ENCODE results near the gene SLC17A8. TPM values are rescaled to one million over a fixed set of nuclear protein-coding genes. Genes with fewer than 3 reads are reported as not detected.

SLC17A8 gene
- total RNA-seq, 1 experiment from 2014 or later, result not detected

DNA sequence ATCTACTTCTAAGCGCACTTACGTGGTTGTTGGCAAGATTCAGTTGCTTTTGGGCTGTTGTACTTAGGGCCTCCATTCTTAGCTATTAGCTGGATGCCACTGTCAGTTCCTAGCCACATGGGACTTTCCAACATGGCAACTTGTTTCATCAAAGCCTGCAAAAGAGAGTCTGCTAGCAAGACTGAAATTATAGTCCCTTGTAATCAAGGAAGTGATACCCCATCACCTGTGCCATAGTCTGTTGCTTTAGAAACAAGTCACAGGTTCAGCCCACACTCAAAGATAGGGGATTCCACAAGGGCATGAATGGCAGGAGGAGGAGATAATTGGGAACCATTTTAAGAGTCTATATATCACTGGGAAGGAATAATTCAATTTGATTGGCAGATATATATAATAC lies 27.1 kb upstream of the SLC17A8 start:
- Histone ChIP-seq H3K27me3 (ENCODE audit: insufficient read depth, low read length) (no peaks in the 10 kb centered on the region), H3K4me2 (ENCODE audit: insufficient read depth, insufficient read length, low read length) (no peak overlapping the region), H2BK15ac (ENCODE audit: low read depth, low read length) (no peak overlapping the region), H3K9me3 (ENCODE audit: control insufficient read depth, low read depth, low read length) (no peaks in the 10 kb centered on the region), H2BK5ac (ENCODE audit: insufficient read length, low read length) (no peak overlapping the region), H3K9ac (ENCODE audit: extremely low read depth, insufficient read length, low read length) (no peak overlapping the region), H3K79me2 (ENCODE audit: insufficient read depth, low read length) (no peaks in the 10 kb centered on the region), H4K91ac (ENCODE audit: insufficient read length, low read depth, low read length) (no peak overlapping the region), H3T11ph (ENCODE audit: low read length) (no peak overlapping the region), H3K14ac (ENCODE audit: insufficient read depth, low read length) (no peak overlapping the region), H4K8ac (replicated peaks; ENCODE audit: insufficient read length, low read depth, low read length) (no peak overlapping the region), H4K20me1 (ENCODE audit: control insufficient read depth, insufficient read depth, insufficient read length) (no peaks in the 10 kb centered on the region), H3K23me2 (ENCODE audit: insufficient read length, low read depth, low read length, poor library complexity, severe bottlenecking) (no peaks in the 10 kb centered on the region), H2AFZ (ENCODE audit: low read length) (no peak overlapping the region), H2BK12ac (ENCODE audit: insufficient read length, low read depth, low read length) (no peak overlapping the region), H2AK5ac (ENCODE audit: insufficient read length, low read length) (no peak overlapping the region), H3K79me1 (ENCODE audit: insufficient read depth, low read depth, low read length, poor library complexity, severe bottlenecking) (no peaks in the 10 kb centered on the region), H3K18ac (ENCODE audit: insufficient read length, low read depth, low read length) (no peak overlapping the region), H3K27ac (ENCODE audit: insufficient read length, low read depth, low read length) (no peak overlapping the region), H4K5ac (ENCODE audit: insufficient read length, low read depth, low read length) (no peak overlapping the region), H3K4me1 (ENCODE audit: insufficient read depth, low read length) (no peaks in the 10 kb centered on the region), H3K56ac (ENCODE audit: insufficient read length, low read depth, low read length) (no peak overlapping the region), H2BK20ac (ENCODE audit: low read depth, low read length, poor library complexity, severe bottlenecking) (no peak overlapping the region), H3K4ac (ENCODE audit: low read depth, low read length) (no peak overlapping the region), H3K23ac (ENCODE audit: insufficient read length, low read depth, low read length) (no peak overlapping the region), H2BK120ac (ENCODE audit: low read depth, low read length, poor library complexity, severe bottlenecking) (no peak overlapping the region)
- Mint-ChIP-seq H3K27me3 (ENCODE audit: low read depth) (no peaks in the 10 kb centered on the region), H3K4me1 (peaks cover 0 to 6% of the 10 kb centered on the region in 2 experiments; a peak in 2 of 4 replicates), H3K27ac (no peak overlapping the region), H3K36me3 (ENCODE audit: insufficient read depth in 1 of 3, low read depth in 3 of 3) (peaks cover 4 to 32% (median 15%) of the 10 kb centered on the region in 3 experiments; a peak in 6 of 7 replicates), H3K9me3 (no peaks in the 10 kb centered on the region), H3K4me3 (no peak overlapping the region)
- DNase-seq, result no peak
- TF ChIP-seq, protein P1, sequence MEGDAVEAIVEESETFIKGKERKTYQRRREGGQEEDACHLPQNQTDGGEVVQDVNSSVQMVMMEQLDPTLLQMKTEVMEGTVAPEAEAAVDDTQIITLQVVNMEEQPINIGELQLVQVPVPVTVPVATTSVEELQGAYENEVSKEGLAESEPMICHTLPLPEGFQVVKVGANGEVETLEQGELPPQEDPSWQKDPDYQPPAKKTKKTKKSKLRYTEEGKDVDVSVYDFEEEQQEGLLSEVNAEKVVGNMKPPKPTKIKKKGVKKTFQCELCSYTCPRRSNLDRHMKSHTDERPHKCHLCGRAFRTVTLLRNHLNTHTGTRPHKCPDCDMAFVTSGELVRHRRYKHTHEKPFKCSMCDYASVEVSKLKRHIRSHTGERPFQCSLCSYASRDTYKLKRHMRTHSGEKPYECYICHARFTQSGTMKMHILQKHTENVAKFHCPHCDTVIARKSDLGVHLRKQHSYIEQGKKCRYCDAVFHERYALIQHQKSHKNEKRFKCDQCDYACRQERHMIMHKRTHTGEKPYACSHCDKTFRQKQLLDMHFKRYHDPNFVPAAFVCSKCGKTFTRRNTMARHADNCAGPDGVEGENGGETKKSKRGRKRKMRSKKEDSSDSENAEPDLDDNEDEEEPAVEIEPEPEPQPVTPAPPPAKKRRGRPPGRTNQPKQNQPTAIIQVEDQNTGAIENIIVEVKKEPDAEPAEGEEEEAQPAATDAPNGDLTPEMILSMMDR (conservative IDR thresholded peaks at IDR 0.05), result no peak
- no CpG with 5 or more reads among the region's 2 CpGs for WGBS (ENCODE audit: extremely low coverage, insufficient read length, low lambda C conversion rate)
